A375 (cell line): ENCODE data around the gene SEC61B. TPM values are rescaled to one million over a fixed set of nuclear protein-coding genes. Genes with fewer than 3 reads are reported as not detected.

Experiments used
- small RNA-seq: library from RNA; depleted of rRNA; stranded (forward); fragments of <200 nt; gene quantifications from one replicate; pipeline ENCODE3, GENCODE V24; 2014
- total RNA-seq: library from RNA; depleted of rRNA; stranded (reverse); fragments of >200 nt; shearing (Covaris generic); gene quantifications from 2 replicates; pipeline ENCODE4 v1.2.3, GENCODE V29; 2014; rRNA removed

Gene SEC61B
- 73.2 and 90.9 TPM in 2 replicates for total RNA-seq

GRCh38 chr9:99221621-99222415 lies at the start of gene SEC61B, which contains the start of gene ALG2:
Gene SEC61B (plus strand): TSS chr9:99222282. CDS start chr9:99222364, 82 bp downstream.
Gene ALG2 (minus strand): TSS chr9:99221942. CDS start chr9:99221894, 48 bp downstream.

Small RNA genes within 50 kb of the gene (small RNA-seq; reads per million reads assigned to genes)
- gene RN7SL794P, result not detected

Other genes starting within 250 kb of the SEC61B start
- 8.7 and 10.1 TPM in 2 replicates for gene TGFBR1, start 117.2 kb upstream of the SEC61B start, total RNA-seq
- 35.6 and 36.6 TPM in 2 replicates for gene ALG2, start 340 bp upstream of the SEC61B start, total RNA-seq